HEK293 (cell line): ENCODE data around the gene CSMD2.

ENCODE experiments used
- CTCF ChIA-PET: fragments of 350-600 bp; formaldehyde crosslinking; extraction: SDS; loops from one replicate; lab custom pipeline; 2021; ENCODE audit warnings: antibody characterized with exemption; lab: Yijun Ruan, JAX
- POLR2A ChIA-PET: fragments of 300-600 bp; formaldehyde crosslinking; extraction: SDS; loops from one replicate; lab custom pipeline; 2020; ENCODE audit warnings: antibody characterized with exemption, inconsistent platforms; lab: Yijun Ruan, JAX
- H3K27ac ChIP-seq: fragments of 200-500 bp; sonication (Bioruptor generic); 2 replicates; pipeline ENCODE4 v1.5.1; 2014; ENCODE audit warnings: low read depth, low read length, control low read depth, inconsistent platforms; ENCODE audit errors: extremely low read depth
- H3K36me3 ChIP-seq, 2 experiments: fragments of 200-500 bp in 1 of 2; sonication (Bioruptor generic) in 1 of 2; 1 replicate in 1 of 2; 2 replicates in 1 of 2; pipeline ENCODE4 v1.5.1; 2014 to 2017; ENCODE audit warnings: inconsistent platforms in 2 of 2, low read length in 2 of 2; ENCODE audit not compliant: control insufficient read depth in 2 of 2, insufficient read depth in 1 of 2
- H3K4me1 ChIP-seq: fragments of 200-500 bp; sonication (Bioruptor generic); 2 replicates; pipeline ENCODE4 v1.5.1; 2014; ENCODE audit warnings: mild to moderate bottlenecking, low read length, inconsistent platforms; ENCODE audit not compliant: control insufficient read depth, insufficient read depth
- H3K4me3 ChIP-seq: 2 replicates; pipeline ENCODE4 v1.5.1; 2011; ENCODE audit warnings: low read depth, mild to moderate bottlenecking, control low read depth, low read length, moderate library complexity
- H3K9me3 ChIP-seq: fragments of 200-500 bp; sonication (Bioruptor generic); 2 replicates; pipeline ENCODE4 v1.5.1; 2014; ENCODE audit warnings: low read depth, low read length, inconsistent platforms; ENCODE audit not compliant: control insufficient read depth, insufficient read depth
- MEIS1 ChIP-seq: sonication (generic); formaldehyde crosslinking; IDR thresholded peaks from 2 replicates; pipeline ENCODE4 v1.8.1; 2022; ENCODE audit warnings: missing genetic modification reagents, mild to moderate bottlenecking, borderline replicate concordance
- PRDM6 ChIP-seq: fragments of 450-650 bp; formaldehyde crosslinking; IDR thresholded peaks from 2 replicates; pipeline ENCODE4 v1.5.1; 2017; ENCODE audit warnings: missing biosample characterization, missing genetic modification characterization
- REPIN1 ChIP-seq: fragments of 450-650 bp; formaldehyde crosslinking; IDR thresholded peaks from 2 replicates; pipeline ENCODE4 v1.5.1; 2017; ENCODE audit warnings: missing biosample characterization, missing genetic modification characterization, low read depth
- YY1 ChIP-seq: fragments of 450-650 bp; formaldehyde crosslinking; IDR thresholded peaks from 2 replicates; pipeline ENCODE4 v1.5.1; 2018; ENCODE audit warnings: missing biosample characterization, missing genetic modification characterization
- ZBTB48 ChIP-seq: fragments of 450-650 bp; formaldehyde crosslinking; IDR thresholded peaks from 2 replicates; pipeline ENCODE4 v1.5.1; 2016; ENCODE audit warnings: missing biosample characterization, missing genetic modification characterization
- ZFHX2 ChIP-seq: fragments of 450-650 bp; formaldehyde crosslinking; conservative IDR thresholded peaks from 2 replicates; pipeline ENCODE4 v1.5.1; 2016; ENCODE audit warnings: missing biosample characterization, missing genetic modification characterization
- ZNF121 ChIP-seq: fragments of 450-650 bp; formaldehyde crosslinking; IDR thresholded peaks from 2 replicates; pipeline ENCODE4 v1.5.1; 2016; ENCODE audit warnings: missing biosample characterization, missing genetic modification characterization
- ZNF174 ChIP-seq: fragments of 450-650 bp; formaldehyde crosslinking; IDR thresholded peaks from 2 replicates; pipeline ENCODE4 v1.5.0; 2017; ENCODE audit warnings: missing biosample characterization, mild to moderate bottlenecking, missing genetic modification characterization
- ZNF202 ChIP-seq: fragments of 450-650 bp; formaldehyde crosslinking; IDR thresholded peaks from 2 replicates; pipeline ENCODE4 v1.5.1; 2016; ENCODE audit warnings: missing biosample characterization, missing genetic modification characterization, borderline replicate concordance
- ZNF248 ChIP-seq: fragments of 450-650 bp; formaldehyde crosslinking; IDR thresholded peaks from 2 replicates; pipeline ENCODE4 v1.5.1; 2017; ENCODE audit warnings: missing biosample characterization, missing genetic modification characterization
- ZNF274 ChIP-seq, 2 experiments: fragments of 200-500 bp in 1 of 2; fragments of 450-650 bp in 1 of 2; sonication (Bioruptor generic) in 1 of 2; formaldehyde crosslinking in 1 of 2; IDR thresholded peaks; 2 replicates each; pipeline versions ENCODE4 v1.5.1 to v1.6.1; 2014 to 2016; ENCODE audit warnings: borderline replicate concordance in 1 of 2, inconsistent platforms in 1 of 2, low read length in 1 of 2, missing biosample characterization in 1 of 2, missing genetic modification characterization in 1 of 2
- ZNF302 ChIP-seq: fragments of 450-650 bp; formaldehyde crosslinking; IDR thresholded peaks from 2 replicates; pipeline ENCODE4 v1.5.1; 2016; ENCODE audit warnings: missing biosample characterization, missing genetic modification characterization, low read depth
- ZNF529 ChIP-seq: fragments of 450-650 bp; formaldehyde crosslinking; IDR thresholded peaks from 2 replicates; pipeline ENCODE4 v1.5.1; 2017; ENCODE audit warnings: missing genetic modification characterization, missing biosample characterization; ENCODE audit not compliant: insufficient replicate concordance
- ZNF549 ChIP-seq: fragments of 450-650 bp; IDR thresholded peaks from 2 replicates; pipeline ENCODE4 v1.5.1; 2018; ENCODE audit warnings: missing biosample characterization, missing genetic modification characterization, mild to moderate bottlenecking, inconsistent platforms, moderate library complexity
- ZNF596 ChIP-seq: fragments of 450-650 bp; IDR thresholded peaks from 2 replicates; pipeline ENCODE4 v1.5.0; 2018; ENCODE audit warnings: missing biosample characterization, mild to moderate bottlenecking, missing genetic modification characterization, moderate library complexity
- ZNF660 ChIP-seq: fragments of 450-650 bp; IDR thresholded peaks from 2 replicates; pipeline ENCODE4 v1.5.1; 2018; ENCODE audit warnings: missing biosample characterization, mild to moderate bottlenecking, missing genetic modification characterization
- ZNF670 ChIP-seq: fragments of 450-650 bp; formaldehyde crosslinking; IDR thresholded peaks from 2 replicates; pipeline ENCODE4 v1.5.1; 2016; ENCODE audit warnings: missing biosample characterization, missing genetic modification characterization, low read depth
- ZNF830 ChIP-seq: fragments of 450-650 bp; IDR thresholded peaks from 2 replicates; pipeline ENCODE4 v1.5.0; 2018; ENCODE audit warnings: missing biosample characterization, missing genetic modification characterization, low read depth, mild to moderate bottlenecking, moderate library complexity
- ZSCAN30 ChIP-seq: fragments of 450-650 bp; IDR thresholded peaks from 2 replicates; pipeline ENCODE4 v1.5.1; 2018; ENCODE audit warnings: missing biosample characterization, mild to moderate bottlenecking, missing genetic modification characterization, moderate library complexity
- TF ChIP-seq, protein P1 (sequence below): fragments of 450-650 bp; formaldehyde crosslinking; optimal IDR thresholded peaks from 2 replicates; pipeline ENCODE3; 2016; ENCODE audit warnings: missing biosample characterization, mild to moderate bottlenecking, missing genetic modification characterization

CSMD2 gene

DNA sequence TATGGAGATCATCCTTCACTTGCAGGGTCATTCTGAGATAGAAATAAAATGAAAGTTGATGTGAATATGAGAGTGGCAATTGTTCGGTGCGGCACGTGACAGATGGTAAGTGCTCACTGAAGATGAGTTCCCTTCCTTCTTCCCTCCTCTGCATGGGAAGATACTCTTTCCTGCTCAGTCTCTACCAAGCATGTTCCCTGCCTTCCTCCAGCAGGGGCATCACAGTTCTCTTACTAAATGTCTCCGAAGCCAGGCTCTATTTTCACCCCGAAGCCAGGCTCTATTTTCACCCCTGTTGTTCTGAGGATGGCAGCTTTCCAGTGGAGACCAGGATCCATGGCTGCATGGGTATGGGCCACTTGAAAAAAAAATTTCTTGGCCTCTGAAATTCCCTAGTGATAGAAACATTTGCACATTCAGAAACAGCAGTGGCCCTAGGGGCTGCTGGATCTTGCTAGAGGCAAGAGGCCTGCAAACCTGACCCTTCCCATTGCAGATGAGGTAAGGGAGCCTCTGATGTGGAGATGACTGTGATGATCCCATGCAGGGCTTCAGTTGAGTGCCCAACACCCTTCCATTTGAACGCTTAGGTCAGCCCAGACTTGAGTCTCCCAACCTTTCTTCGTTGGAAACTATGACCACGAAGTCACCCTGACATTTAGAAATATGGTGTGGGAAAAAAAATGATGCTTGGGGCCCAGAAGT is 424.8 kb downstream of the CSMD2 start:
- TF ChIP-seq ZFHX2 (tag by site-specific recombination) (no peak), ZBTB48 (tag by site-specific recombination) (no peak), ZNF274 (IDR thresholded peaks at IDR 0.05; ENCODE audit: low read length) (no peak), ZNF274 (tag by site-specific recombination; IDR thresholded peaks at IDR 0.05; ENCODE audit: borderline replicate concordance) (no peak), ZNF830 (tag by site-specific recombination) (no peak), ZSCAN30 (tag by site-specific recombination) (no peak), ZNF174 (no peak), ZNF529 (tag by site-specific recombination) (no peak), ZNF202 (tag by site-specific recombination) (no peak), PRDM6 (no peak), ZNF660 (tag by site-specific recombination) (no peak), ZNF549 (tag by site-specific recombination) (no peak), ZNF121 (tag by site-specific recombination) (no peak), REPIN1 (tag by site-specific recombination) (no peak)
- TF ChIP-seq, protein P1, sequence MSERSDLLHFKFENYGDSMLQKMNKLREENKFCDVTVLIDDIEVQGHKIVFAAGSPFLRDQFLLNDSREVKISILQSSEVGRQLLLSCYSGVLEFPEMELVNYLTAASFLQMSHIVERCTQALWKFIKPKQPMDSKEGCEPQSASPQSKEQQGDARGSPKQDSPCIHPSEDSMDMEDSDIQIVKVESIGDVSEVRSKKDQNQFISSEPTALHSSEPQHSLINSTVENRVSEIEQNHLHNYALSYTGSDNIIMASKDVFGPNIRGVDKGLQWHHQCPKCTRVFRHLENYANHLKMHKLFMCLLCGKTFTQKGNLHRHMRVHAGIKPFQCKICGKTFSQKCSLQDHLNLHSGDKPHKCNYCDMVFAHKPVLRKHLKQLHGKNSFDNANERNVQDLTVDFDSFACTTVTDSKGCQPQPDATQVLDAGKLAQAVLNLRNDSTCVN (tag by site-specific recombination): no peak
- Histone ChIP-seq H3K4me3 (no peak overlapping the region), H3K9me3 (no peaks in the 10 kb centered on the region), H3K4me1 (no peaks in the 10 kb centered on the region), H3K36me3 (no peaks in the 10 kb centered on the region), H3K27ac (no peak overlapping the region)
- ChIA-PET POLR2A (interaction anchor here (0.6 kb wide), 1 partner anchor 1443 kb away, joined by 3 read pairs; no protein-coding TSS in a partner anchor), CTCF (interaction anchor here (1.2 to 1.4 kb wide), 2 partner anchors 35 to 107 kb away, joined by 3 read pairs; no protein-coding TSS in a partner anchor)

DNA sequence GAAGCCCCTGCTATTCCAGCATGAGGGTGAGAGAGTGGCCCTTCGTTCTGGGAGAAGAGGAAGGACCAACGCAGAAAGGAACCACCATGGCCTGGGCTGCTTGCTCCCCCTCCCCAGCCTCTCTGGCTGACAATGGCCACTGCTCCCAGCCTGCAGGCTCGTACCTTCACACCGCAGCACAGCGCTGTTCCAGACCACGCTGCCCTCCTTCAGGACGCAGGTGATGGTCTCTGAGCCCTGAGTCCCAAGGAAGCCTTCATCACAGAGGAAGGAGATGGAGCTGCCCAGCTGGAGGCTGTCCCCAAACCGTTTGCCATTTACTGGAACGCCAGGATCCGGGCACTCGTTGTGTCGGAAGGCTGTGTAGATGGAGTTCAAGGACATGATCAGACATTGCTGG is 426.1 kb downstream of the CSMD2 start:
- TF ChIP-seq YY1 (no peak), ZSCAN30 (tag by site-specific recombination) (no peak), ZNF660 (tag by site-specific recombination) (no peak), ZNF302 (tag by site-specific recombination) (no peak), ZFHX2 (tag by site-specific recombination) (no peak), ZNF248 (tag by site-specific recombination) (no peak), ZNF596 (no peak), MEIS1 (CRISPR knock-in tag) (no peak), ZNF670 (no peak)
- Histone ChIP-seq H3K36me3 (no peaks in the 10 kb centered on the region), H3K4me3 (no peak overlapping the region), H3K9me3 (no peaks in the 10 kb centered on the region), H3K4me1 (no peaks in the 10 kb centered on the region), H3K27ac (no peak overlapping the region)
- ChIA-PET POLR2A (no interaction called here), CTCF (interaction anchor here (0.6 to 1.4 kb wide), 3 partner anchors 34 to 192 kb away, joined by 3 read pairs; no protein-coding TSS in a partner anchor)
